Suprapubic skin (tissue), 3 donors: ENCODE measurements around the gene LAT.

Experiments used
- POLR2AphosphoS5 ChIP-seq, 3 donors: sonication (generic); formaldehyde crosslinking; IDR thresholded peaks; one replicate each; pipeline ENCODE4 v1.6.1; 2017; ENCODE audit warnings: antibody characterized with exemption in 3 of 3
- TF ChIP-seq, protein P1 (sequence below), 2 donors: fragments of 200-600 bp in 1 of 2; fragments of 450-650 bp in 1 of 2; sonication (generic) in 1 of 2; IDR thresholded peaks; one replicate each; pipeline ENCODE4 v1.5.1; 2016 to 2019; ENCODE audit warnings: antibody characterized with exemption in 2 of 2, mild to moderate bottlenecking in 1 of 2, moderate library complexity in 1 of 2

DNA sequence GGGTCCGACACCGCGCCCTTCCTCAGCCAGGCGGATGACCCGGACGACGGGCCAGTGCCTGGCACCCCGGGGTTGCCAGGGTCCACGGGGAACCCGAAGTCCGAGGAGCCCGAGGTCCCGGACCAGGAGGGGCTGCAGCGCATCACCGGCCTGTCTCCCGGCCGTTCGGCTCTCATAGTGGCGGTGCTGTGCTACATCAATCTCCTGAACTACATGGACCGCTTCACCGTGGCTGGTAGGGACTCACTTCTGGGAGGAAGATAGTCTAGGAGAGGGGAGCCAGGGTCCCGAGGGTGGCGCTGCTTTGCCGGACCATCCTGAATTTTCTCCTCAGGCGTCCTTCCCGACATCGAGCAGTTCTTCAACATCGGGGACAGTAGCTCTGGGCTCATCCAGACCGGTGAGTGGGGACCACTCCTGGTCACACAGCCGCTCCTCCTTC is 9.7 kb upstream of the LAT start:
- TF ChIP-seq POLR2AphosphoS5 (IDR thresholded peaks at IDR 0.05): no peak
- TF ChIP-seq, protein P1, sequence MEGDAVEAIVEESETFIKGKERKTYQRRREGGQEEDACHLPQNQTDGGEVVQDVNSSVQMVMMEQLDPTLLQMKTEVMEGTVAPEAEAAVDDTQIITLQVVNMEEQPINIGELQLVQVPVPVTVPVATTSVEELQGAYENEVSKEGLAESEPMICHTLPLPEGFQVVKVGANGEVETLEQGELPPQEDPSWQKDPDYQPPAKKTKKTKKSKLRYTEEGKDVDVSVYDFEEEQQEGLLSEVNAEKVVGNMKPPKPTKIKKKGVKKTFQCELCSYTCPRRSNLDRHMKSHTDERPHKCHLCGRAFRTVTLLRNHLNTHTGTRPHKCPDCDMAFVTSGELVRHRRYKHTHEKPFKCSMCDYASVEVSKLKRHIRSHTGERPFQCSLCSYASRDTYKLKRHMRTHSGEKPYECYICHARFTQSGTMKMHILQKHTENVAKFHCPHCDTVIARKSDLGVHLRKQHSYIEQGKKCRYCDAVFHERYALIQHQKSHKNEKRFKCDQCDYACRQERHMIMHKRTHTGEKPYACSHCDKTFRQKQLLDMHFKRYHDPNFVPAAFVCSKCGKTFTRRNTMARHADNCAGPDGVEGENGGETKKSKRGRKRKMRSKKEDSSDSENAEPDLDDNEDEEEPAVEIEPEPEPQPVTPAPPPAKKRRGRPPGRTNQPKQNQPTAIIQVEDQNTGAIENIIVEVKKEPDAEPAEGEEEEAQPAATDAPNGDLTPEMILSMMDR (IDR thresholded peaks at IDR 0.05): no peak
